Hypothalamus (tissue), 51 donors: ENCODE measurements around the gene CTRB1.
"Not testable (repeated sequence)": the region's sequence is repeated elsewhere in the genome, so short reads cannot be mapped to it uniquely, and the experiment has no call there.

Experiments
- DNase-seq, 51 donors: peaks; one replicate each; lab custom pipeline; 2025; lab: John Stamatoyannopoulos, UW

The CTRB1 gene

GRCh38 chr16:75203667-75204409 lies 14.9 kb upstream of the CTRB1 start:
- no peak for DNase-seq

- no peak for DNase-seq
Observed at GRCh38 chr16:75204410-75204758, 14.4 kb upstream of the CTRB1 start.

- not testable (repeated sequence) for DNase-seq
Observed at GRCh38 chr16:75204905-75205304, 13.9 kb upstream of the CTRB1 start.

GRCh38 chr16:75205438-75205837 lies 13.3 kb upstream of the CTRB1 start:
- not testable (repeated sequence) for DNase-seq

GRCh38 chr16:75205961-75206748 lies 12.6 kb upstream of the CTRB1 start:
- not testable (repeated sequence) for DNase-seq

GRCh38 chr16:75206749-75207451 lies 11.9 kb upstream of the CTRB1 start, which contains the start of gene CTRB2:
CTRB2 (minus strand) TSS chr16:75207161; CDS start chr16:75207141, 20 bp downstream.
- no peak for DNase-seq

- no peak for DNase-seq
Observed at GRCh38 chr16:75207831-75208230, 11.0 kb upstream of the CTRB1 start.

- DNase-seq, result no peak
Observed at GRCh38 chr16:75208242-75208825, 10.5 kb upstream of the CTRB1 start.

GRCh38 chr16:75208861-75209505 lies 9.8 kb upstream of the CTRB1 start:
- no peak for DNase-seq

- DNase-seq, result not testable (repeated sequence)
Observed at GRCh38 chr16:75209514-75209913, 9.3 kb upstream of the CTRB1 start.

GRCh38 chr16:75209944-75210343 lies 8.8 kb upstream of the CTRB1 start:
- DNase-seq, result no peak

- not testable (repeated sequence) for DNase-seq
Observed at GRCh38 chr16:75211286-75211685, 7.5 kb upstream of the CTRB1 start.

- DNase-seq, result no peak
Observed at GRCh38 chr16:75216127-75216526, 2.7 kb upstream of the CTRB1 start.

GRCh38 chr16:75216576-75216975 lies 2.2 kb upstream of the CTRB1 start:
- DNase-seq, result no peak

- no peak for DNase-seq
Observed at GRCh38 chr16:75217389-75217851, 1.4 kb upstream of the CTRB1 start.

- DNase-seq, result no peak
Observed at GRCh38 chr16:75219088-75219487, 300 bp downstream of the CTRB1 start.

GRCh38 chr16:75219838-75220237 lies 1.1 kb downstream of the CTRB1 start:
- no peak for DNase-seq

- DNase-seq, result peak in 1 of 51 donors; percentile 16
Observed at GRCh38 chr16:75222271-75222783, 3.5 kb downstream of the CTRB1 start.

GRCh38 chr16:75223129-75223528 lies 4.3 kb downstream of the CTRB1 start:
- not testable (repeated sequence) for DNase-seq
